Midbrain (tissue), 1 donor: ENCODE results near the gene SLC9A8.
"Not testable (repeated sequence)": the region's sequence is repeated elsewhere in the genome, so short reads cannot be mapped to it uniquely, and the experiment has no call there.

ENCODE experiments used
- DNase-seq: peaks from one replicate; lab custom pipeline; 2025; lab: John Stamatoyannopoulos, UW

Gene SLC9A8

DNA sequence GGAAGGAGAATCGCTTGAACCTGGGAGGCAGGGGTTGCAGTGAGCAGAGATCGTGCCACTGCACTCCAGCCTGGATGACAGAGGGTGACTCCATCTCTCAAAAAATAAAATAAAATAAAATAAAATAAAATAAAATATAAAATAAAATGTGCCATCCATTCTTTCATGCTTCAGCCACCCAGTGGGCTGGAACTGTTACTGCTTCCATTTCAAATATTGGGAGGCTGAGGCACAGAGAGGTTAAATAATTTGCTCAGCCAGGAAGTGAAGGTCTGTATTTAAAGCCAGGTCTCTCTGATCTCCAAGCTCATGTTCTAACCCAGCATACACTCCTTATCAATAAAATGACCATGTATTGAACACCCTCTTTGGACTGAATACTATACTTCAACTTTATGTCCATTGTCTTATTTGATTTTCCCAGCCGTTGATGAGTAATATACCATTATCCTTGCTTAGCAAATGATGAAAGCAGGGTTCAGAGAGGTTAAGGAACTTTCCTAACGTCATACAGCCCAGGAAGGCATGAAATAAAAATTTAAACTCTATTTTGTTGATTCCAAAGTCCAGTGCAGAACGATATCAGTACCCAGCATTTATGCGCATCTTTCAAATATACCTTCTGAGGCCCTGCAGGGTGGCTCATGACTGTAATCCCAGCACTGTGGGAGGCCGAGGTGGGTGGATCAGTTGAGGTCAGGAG is 25.8 kb upstream of the SLC9A8 start:
- DNase-seq, result no peak

DNA sequence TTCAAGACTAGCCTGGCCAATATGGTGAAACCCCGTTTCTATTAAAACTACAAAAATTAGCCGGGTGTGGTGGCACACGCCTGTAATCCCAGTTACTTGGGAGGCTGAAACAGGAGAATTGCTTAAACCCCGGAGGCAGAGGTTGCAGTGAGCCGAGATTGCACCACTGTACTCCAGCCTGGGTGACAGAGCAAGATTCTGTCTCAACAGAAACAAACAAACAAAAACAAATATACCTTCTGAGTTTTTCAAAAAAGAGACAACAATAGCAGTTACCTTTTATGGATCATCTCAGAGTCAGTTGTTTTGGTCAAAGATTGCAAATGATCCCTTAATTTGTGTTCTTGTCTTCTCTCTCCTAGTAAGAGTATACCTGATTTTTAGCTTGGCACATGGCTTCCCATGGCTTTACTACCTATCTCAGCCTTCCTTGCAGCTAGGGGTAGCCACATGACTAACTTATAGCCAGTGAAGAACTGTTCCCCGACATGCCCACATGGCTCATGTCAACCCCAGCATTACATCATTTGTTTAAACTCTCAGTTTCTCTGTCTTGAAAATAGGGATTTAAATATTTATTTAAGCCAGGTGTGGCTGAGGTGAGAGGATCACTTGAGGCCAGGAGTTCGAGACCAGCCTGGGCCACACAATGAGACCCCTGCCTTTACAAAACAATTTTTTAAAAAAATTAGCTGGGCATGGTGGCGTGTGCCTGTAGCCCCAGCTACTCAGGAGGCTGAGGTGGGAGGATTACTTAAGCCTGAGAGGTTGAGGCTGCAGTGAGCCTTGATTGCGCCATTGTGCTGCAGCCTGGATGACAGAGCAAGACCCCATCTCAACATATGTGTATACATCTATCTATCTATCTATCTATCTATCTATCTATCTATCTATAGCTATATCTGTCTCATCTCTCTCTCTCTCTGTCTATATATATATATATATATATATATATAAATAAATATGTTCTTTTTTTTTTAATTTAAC is 25.0 kb upstream of the SLC9A8 start:
- DNase-seq, result no peak

DNA sequence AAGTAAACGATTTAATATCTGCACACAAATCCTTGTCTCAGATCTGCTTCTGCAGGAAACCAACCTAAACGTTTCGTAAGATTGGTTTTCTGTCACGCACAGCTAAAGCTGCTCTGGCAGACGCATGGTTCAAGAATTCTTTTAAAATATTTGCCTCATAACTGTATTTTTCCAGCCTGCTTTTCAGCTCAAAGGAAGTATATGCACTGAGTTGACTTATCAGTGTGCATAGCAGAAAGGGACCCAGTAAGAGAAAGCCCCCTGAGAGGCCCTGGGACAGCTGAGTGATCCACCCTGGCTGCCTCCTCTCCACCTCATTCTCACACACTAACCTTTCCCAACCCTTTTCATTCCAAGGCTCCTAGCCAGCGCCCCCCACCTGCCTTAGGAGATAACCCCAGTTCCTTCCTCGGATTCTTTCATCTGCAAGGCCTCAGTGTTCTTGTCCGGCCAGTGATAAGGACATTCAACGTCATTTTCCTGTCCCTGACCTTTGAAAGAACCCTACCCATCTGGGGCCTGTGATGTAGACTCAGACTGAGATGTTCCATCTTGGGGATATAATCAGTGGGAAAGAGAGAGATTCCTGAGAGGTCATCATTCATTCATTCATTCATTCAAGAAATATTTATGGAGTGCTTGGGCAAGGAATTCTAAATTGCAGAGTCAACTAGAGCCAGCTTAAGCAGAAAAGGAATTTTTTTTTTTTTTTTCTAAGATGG is 22.4 kb upstream of the SLC9A8 start:
- no peak for DNase-seq

DNA sequence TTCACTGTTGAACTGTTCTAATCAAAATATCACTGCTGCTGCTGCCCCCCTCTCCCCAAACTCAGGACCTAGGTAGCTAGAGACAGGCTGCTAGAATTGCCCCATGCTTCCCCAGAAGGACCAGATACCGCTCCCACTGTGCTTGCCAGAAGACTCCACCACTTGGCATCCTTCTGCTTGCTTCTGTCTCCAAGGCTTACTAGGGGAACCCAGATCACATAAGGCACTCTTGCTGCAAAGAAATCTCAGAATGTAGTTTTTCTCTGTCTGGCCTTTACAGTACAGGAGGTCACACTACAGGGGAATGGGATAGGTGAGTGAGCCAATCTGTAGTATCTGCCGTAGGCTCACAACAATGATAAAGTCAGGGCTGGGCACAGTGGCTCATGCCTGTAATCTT is 21.5 kb upstream of the SLC9A8 start:
- no peak for DNase-seq

DNA sequence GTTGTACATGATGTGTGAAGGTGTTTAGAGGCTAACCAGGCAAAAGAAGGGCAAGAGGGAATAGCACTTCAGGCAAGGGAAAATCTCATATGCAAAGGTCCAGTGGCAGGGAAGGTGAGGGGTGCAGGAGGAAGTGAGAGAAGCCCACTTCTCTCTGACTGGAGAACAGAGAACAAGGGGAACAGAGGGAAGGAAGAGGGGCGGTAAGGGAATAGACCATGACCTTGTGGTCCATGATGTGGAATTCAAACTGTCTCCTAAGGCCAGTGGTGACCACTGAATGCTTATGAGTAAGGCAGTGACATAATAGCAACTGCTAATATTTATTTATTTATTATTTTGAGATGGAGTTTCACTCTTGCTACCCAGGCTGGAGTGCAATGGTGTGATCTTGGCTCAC is 20.6 kb upstream of the SLC9A8 start:
- no peak for DNase-seq

DNA sequence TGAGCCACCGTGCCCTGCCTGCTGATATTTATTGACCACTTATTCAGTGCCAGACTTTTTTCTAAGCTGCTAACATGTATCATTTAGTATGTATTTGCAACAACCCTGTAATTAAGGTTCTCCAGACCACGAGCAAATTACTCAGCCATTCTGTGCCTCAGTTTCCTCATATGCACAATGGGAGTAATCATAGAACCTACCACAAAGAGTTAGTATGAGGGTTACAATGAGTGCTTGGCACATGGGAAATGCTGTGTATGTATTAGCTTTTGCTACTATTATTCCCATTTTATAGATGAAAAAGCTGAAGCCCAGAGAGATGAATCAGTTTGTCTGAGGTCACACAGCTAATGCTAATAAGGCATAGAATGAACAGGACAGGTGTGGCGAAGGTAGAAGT is 20.0 kb upstream of the SLC9A8 start:
- DNase-seq, result no peak

DNA sequence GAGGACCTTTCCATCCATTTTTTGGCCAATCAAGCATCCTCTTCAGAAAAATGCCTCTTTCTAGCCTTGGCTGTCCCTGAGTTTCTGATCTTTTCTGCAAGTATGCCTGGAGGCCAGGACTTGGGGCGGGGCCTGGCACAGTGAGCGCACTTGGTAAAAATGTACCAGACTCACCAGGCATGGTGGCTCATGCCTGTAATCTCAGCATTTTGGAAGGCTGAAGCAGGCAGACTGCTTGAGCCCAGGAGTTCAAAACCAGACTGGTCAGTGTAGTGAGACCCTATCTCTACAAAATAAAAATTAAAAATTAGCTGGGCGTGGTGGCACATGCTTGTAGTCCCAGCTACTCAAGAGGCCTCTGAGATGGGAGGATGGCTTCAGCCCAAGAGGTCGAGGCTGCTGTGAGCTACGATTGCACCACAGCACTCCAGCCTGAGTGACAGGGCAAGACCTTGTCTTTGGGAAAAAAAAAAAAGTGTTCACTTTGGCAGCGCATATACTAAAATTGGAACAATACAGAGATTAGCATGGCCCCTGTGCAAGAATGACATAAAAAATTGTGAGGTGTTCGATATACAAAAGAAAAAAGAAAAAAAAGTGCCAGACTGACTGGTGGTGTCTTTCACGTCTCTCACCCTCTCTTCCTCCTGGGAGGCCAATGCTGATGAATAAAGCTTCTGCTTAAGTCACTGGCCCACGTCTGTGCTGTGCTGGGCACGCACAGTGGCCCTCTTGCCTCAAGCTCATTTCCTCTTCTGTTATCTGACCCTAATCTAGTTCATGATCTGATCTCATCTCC is 18.1 kb upstream of the SLC9A8 start:
- no peak for DNase-seq

DNA sequence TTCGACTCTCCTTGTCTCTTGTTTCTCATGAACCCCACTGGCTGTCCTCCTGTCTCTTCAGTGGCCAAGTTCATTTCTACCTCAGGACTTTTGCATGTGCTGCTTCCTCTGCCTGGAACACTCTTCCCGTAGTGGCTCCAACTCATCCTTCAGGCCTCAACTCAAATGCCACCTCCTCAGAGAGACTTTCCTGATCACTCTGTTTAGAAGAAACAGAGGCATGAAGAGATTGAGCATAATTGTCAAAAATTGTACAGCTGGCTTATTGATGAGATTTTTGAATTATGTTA is 17.5 kb upstream of the SLC9A8 start:
- no peak for DNase-seq

DNA sequence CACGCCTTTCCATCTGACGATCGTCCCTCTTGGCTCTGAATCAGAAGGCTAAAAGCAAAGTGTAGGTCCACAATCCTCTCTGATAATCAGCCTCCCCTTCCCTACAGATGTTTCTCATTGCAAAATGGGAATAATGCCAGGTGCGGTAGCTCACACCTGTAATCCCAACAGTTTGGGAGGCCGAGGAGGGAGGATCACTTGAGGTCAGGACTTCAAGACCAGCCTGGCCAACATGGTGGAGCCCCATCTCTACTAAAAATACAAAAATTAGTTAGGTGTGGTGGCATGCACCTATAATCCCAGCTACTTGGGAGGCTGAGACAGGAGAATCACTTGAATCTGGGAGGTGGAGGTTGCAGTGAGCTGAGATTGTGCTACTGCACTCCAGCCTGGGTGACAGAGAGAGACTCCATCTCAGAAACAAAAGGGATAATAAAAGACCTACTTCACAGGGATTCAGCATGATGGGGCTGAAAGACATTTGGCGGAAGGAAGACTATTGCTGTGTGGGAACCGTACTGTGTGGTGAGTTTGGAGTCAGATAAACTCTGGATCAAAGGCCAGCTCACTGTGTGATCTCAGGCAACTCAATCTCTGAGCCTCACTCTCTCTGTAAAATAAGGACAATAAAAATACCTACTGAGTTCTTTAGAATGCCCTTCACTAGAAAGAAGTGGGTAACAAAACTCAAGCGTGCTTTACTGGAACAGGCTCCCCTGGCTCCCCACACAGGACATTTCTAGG is 15.9 kb upstream of the SLC9A8 start:
- DNase-seq, result no peak

DNA sequence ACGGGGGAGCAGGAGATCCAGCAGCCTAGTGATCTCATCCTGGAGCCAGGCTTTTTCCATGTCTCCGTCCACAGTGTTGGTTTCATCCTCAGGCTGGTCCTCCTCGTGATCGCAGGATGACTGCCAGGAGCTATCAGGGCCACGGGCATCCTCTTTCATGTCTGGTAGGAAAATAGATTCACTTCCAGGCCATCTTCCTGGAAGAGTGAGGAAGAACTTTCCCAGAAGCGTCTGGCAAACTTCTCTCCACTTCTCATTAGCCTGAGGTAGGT is 15.3 kb upstream of the SLC9A8 start:
- no peak for DNase-seq

DNA sequence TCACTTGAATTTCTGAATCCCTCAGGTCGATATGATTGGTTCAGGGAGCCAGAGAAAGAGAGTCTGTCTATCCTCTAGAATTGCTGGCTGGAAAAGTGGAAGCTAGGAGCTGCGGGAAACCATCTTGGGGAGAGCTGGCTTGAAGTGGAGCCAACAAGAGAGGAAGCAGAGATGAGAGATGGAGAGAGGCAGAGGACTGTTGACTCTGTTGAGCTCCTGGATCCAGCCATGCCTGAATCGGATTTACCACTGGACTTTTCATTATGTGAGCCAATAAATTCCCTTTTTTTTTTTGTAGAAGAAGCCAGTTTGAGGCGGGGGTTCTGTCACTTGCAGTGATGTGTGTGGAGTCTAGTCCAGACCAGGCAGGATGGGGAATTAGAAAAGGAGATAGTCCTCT is 13.9 kb upstream of the SLC9A8 start:
- no peak for DNase-seq

DNA sequence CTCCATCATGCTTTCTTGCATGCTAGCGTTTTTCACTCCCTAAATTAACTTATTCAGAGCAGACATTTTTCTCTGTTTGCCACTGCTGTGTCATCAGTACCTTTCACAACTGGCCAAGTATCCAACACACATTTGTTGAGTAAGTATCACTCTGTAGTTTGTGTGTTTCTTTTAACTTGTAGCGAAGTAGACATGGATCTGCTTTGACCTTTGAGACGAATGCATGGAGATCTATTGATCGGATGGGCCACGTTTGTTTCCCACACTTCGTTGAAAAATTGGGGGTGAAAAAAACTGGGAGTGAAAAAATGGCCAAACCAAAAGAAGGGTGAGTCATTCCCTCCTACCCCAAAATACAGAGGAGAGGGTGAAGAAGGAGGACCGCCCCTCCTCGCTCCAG is 12.9 kb upstream of the SLC9A8 start:
- DNase-seq, result no peak

DNA sequence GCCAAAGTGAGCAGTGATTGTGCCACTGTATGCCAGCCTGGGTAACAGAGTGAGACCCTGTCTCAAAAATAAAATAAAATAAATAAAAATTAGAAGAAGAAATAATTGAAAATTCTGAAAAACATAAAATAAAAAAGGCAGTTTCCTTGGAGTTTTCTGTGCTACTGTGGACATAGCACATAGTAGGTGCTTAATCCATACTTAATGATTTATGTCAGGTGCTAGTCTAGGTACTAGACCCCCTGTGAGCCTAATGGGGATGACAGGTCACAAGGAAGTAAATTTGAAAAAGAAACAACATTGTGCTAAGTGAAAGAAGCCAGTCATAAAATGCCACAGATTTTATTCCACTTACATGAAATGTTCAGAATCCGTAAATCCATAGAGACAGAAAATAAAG is 9.2 kb upstream of the SLC9A8 start:
- DNase-seq, result no peak

DNA sequence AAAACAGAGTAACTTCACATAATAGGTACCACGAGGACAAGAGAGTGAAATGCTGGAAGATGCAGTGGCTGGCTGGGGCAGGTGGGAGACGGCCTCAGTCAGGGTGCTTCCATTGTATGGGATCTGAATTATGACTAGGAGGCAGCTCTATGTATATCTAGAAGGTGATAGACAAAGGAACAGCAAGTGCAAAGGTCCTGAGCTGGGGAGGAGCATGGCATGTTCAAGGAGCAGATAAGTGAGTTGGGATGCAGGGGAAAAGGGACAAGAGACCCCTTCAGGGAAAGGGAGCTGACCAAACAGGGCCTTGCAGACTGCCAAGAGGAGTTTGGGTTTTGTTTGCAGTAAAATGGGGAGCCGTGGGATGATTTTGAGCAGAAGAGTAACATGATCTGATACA is 8.3 kb upstream of the SLC9A8 start:
- DNase-seq, result no peak

DNA sequence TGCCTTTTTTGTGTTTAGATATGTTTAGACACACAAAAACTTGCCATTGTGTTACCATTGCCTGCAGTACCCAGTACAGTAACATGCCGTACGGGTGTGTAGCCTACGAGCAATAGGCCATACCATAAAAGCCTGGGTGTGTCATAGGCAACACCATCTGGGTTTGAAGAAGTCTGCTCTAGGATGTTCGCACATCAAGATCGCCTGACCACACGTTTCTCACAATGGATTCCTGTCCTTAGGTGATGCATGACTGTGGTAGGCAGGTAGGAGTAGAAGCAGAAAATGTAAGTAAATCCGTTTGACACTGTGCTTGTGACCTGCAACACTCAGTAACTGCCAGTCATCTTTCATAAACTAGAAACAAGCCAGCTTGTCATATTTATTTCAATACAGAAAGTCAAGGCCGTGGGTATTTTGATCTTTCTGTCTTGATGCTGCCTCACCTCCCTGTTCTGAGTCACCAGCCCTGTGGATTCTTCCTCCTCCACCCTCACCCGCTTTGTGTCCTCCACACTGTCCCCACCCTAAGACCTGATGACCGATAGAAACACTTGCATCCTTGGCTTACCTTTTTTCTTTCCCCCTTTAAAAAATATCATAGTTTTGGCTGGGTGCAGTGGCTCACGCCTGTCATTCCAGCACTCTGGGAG is 7.3 kb upstream of the SLC9A8 start:
- not testable (repeated sequence) for DNase-seq

DNA sequence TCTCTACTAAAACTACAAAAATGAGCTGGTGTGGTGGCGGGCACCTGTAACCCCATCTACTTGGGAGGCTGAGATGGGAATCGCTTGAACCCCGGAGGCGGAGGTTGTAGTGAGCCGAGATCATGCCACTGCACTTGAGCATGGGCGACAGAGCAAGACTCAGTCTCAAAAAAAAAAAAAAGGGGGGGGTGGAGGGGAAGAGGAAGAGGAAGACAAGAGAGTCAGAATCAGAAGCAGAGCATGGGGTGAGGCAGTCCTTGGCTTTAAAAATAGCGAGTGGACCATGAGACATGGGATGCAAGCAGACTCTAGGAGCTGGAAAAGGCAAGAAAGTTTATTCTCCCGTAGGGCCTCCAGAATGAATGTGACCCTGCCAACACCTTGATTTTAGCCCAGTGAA is 3.9 kb upstream of the SLC9A8 start:
- DNase-seq, result no peak

DNA sequence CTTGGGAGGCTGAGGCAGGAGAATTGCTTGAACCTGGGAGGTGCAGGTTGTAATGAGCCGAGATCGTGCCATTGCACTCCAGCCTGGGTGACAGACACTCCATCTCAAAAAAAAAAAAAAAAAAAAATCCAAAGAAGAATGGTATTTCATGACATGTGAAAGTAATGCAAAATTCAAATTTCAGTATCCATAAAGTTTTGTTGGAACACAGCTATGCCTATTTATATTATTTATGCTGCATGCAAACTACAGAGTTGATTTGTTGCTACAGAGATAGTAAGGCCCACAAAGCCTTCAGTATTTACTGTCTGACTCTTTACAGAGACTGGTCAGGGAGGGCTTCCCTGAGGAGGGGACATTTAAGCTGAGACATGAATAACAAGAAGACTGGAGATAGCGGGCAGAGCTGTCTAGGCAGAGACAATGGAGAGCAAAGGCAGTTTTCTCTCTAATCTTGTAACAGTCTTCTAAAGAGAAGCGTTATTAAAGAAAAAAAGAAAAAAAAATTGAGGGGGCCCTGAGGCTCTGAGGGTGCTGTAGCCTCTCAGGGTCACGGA is 2.7 kb upstream of the SLC9A8 start:
- DNase-seq, result no peak

DNA sequence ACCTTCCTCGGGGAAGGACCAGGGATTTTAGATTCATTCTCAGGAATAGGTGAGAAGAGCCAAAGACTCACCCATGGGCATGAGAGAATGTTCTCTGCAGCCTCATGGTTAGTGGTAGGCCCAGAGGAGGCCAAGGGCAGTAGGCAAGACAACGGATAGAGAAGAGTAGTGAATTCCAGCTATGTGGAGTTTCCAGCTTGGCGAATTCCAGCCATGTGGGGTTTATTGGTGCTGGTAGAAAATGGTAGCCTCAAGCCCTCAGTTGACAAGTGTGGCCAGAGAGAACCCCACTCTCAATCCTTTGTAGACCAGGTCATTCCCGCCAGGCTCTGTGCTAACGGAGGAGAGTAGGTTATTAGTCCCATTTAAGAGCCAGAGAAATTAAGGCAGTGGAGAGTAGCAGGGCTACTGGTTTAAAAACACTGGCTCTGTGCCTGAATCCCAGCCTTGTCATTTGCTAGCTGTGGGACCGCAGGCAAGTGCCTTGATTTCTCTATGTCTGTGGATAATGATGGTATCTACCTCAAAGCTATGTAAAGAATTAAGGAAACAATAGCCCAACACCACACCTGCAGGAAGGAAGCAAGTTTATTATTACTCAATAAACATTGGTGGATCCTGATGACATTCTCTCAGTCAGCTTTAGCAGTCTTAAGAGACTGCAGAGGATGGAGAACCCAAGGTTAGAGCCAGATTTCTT is 2.0 kb upstream of the SLC9A8 start:
- no peak for DNase-seq

DNA sequence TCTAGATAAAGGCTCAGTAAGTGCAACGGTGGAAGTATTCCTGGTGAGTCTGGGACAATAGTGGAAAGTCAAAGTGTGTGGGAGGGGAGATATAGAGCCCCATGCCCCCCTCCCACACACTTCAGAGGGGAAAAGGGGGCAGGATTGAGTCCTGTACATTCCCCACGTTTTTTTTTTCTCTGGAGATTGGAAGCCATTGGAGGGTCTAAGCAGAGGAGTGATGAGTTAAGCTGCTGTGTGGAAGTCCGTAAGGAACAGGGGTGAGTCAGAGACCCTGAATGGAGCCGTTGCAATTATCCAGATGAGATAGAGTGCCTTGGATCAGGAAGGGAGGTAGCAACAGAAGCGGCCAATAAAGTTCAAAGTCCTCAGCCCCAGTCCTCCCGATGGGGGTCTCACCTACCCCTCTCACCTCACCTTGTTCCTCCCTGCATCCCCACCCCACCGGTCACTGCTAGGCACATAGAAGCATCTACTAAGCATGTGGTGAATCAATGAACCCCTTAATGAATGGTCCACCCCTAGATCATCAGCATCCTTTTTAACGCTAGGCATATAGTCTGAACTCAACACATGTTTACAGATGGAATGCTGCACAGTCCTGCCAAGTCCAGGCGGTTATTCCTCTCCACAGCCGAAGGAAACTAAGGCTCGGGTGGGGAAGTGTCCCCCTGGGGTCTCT is 662 bp upstream of the SLC9A8 start:
- DNase-seq, result no peak
